ENCODE measurements around the gene NACC1.
A peak's percentile ranks its signal among the peaks of the same experiment; 100 is the strongest.

Gene NACC1

GRCh38 chr19:13100841-13101589 lies 17.0 kb upstream of the NACC1 start:
- no peak overlapping the region for H3K4me3 ChIP-seq (ENCODE audit: low read length in 2 of 2)
- no peak overlapping the region for H3K18ac ChIP-seq (ENCODE audit: low read length)
- no peak overlapping the region for H3K23ac ChIP-seq (ENCODE audit: low read depth, low read length, poor library complexity)
- no peak for DNase-seq (ENCODE audit: low spot score)
- peaks cover 3 to 8% of the 10 kb centered on the region in 2 donors for H3K36me3 ChIP-seq (replicated peaks in 1 of 2; ENCODE audit: control insufficient read depth in 2 of 2, insufficient read depth in 2 of 2, low read length in 2 of 2)
- no CpG with 5 or more reads among the region's 18 CpGs for WGBS, 2 donors (ENCODE audit: extremely low coverage in 2 of 2, insufficient read length in 2 of 2, insufficient replicate concordance in 1 of 2)
- peaks cover 8 to 9% of the 10 kb centered on the region in 2 donors for H3K9me3 ChIP-seq (replicated peaks in 1 of 2; ENCODE audit: control insufficient read depth in 2 of 2, insufficient read depth in 1 of 2, low read depth in 1 of 2, low read length in 2 of 2)
- no peak overlapping the region for H2AFZ ChIP-seq (ENCODE audit: low read length)
- peak overlapping the region; percentile 58 for H2BK12ac ChIP-seq (ENCODE audit: low read length)
- H3K9ac ChIP-seq (ENCODE audit: low read depth, low read length, poor library complexity): peak overlapping the region; percentile 50
- H3K4me2 ChIP-seq (ENCODE audit: insufficient read depth, low read length, poor library complexity, severe bottlenecking): no peak overlapping the region
- no peak overlapping the region for H4K91ac ChIP-seq (ENCODE audit: low read depth, low read length, poor library complexity)
- H3K4me1 ChIP-seq (ENCODE audit: control insufficient read depth in 2 of 2, insufficient read depth in 1 of 2, low read depth in 1 of 2, low read length in 2 of 2): peaks cover 4 to 12% of the 10 kb centered on the region in 2 donors
- no peak overlapping the region for H3K4ac ChIP-seq (ENCODE audit: low read length)
- no peak overlapping the region for H2BK5ac ChIP-seq (ENCODE audit: low read length)
- peak overlapping the region; percentile 71 for H2BK15ac ChIP-seq (ENCODE audit: low read length)
- H4K8ac ChIP-seq (ENCODE audit: low read depth, low read length): no peak overlapping the region
- H3K79me1 ChIP-seq (ENCODE audit: low read depth, low read length): no peaks in the 10 kb centered on the region
- H2AK5ac ChIP-seq (ENCODE audit: low read depth, low read length): peak overlapping the region; percentile 75
- H2BK120ac ChIP-seq (ENCODE audit: low read depth, low read length): peak overlapping the region; percentile 67
- peaks cover 25 to 60% (median 58%) of the 10 kb centered on the region in 3 experiments for H3K27me3 ChIP-seq (ENCODE audit: control insufficient read depth in 3 of 3, insufficient read depth in 3 of 3, low read depth in 1 of 3, low read length in 3 of 3)
- H3K14ac ChIP-seq (ENCODE audit: low read length): no peak overlapping the region
- no peak overlapping the region for H3K27ac ChIP-seq (replicated peaks; ENCODE audit: low read length)

- Histone ChIP-seq H2BK12ac (ENCODE audit: low read length) (no peak overlapping the region), H2AFZ (ENCODE audit: low read length) (peak overlapping the region; percentile 93), H2BK120ac (ENCODE audit: low read depth, low read length) (no peak overlapping the region), H4K91ac (ENCODE audit: low read depth, low read length, poor library complexity) (no peak overlapping the region), H3K14ac (ENCODE audit: low read length) (no peak overlapping the region), H2BK15ac (ENCODE audit: low read length) (peak overlapping the region; percentile 7), H3K36me3 (replicated peaks in 1 of 2; ENCODE audit: control insufficient read depth in 2 of 2, insufficient read depth in 2 of 2, low read length in 2 of 2) (peaks cover 3 to 8% of the 10 kb centered on the region in 2 donors), H3K4me2 (ENCODE audit: insufficient read depth, low read length, poor library complexity, severe bottlenecking) (no peak overlapping the region), H3K4me1 (ENCODE audit: control insufficient read depth in 2 of 2, insufficient read depth in 1 of 2, low read depth in 1 of 2, low read length in 2 of 2) (peaks cover 4 to 9% of the 10 kb centered on the region in 2 donors), H4K8ac (ENCODE audit: low read depth, low read length) (no peak overlapping the region), H3K4me3 (ENCODE audit: low read length in 2 of 2) (peak overlapping the region in 1 of 2 donors; percentile 51), H3K18ac (ENCODE audit: low read length) (no peak overlapping the region), H3K23ac (ENCODE audit: low read depth, low read length, poor library complexity) (no peak overlapping the region), H3K4ac (ENCODE audit: low read length) (no peak overlapping the region), H2AK5ac (ENCODE audit: low read depth, low read length) (no peak overlapping the region), H2BK5ac (ENCODE audit: low read length) (peak overlapping the region; percentile 58), H3K27ac (replicated peaks; ENCODE audit: low read length) (no peak overlapping the region), H3K9ac (ENCODE audit: low read depth, low read length, poor library complexity) (peak overlapping the region; percentile 1), H3K79me1 (ENCODE audit: low read depth, low read length) (no peaks in the 10 kb centered on the region), H3K27me3 (ENCODE audit: control insufficient read depth in 3 of 3, insufficient read depth in 3 of 3, low read depth in 1 of 3, low read length in 3 of 3) (peaks cover 25 to 55% (median 52%) of the 10 kb centered on the region in 3 experiments), H3K9me3 (replicated peaks in 1 of 2; ENCODE audit: control insufficient read depth in 2 of 2, insufficient read depth in 1 of 2, low read depth in 1 of 2, low read length in 2 of 2) (peaks cover 8 to 9% of the 10 kb centered on the region in 2 donors)
- DNase-seq (ENCODE audit: low spot score): no peak
- WGBS, 2 donors (ENCODE audit: extremely low coverage in 2 of 2, insufficient read length in 2 of 2, insufficient replicate concordance in 1 of 2): no CpG with 5 or more reads among the region's 7 CpGs
Observed at GRCh38 chr19:13101590-13102415, 16.3 kb upstream of the NACC1 start.

GRCh38 chr19:13102416-13102665 lies 15.7 kb upstream of the NACC1 start:
- H3K18ac ChIP-seq (ENCODE audit: low read length): peak overlapping the region; percentile 44
- peaks cover 25 to 50% (median 47%) of the 10 kb centered on the region in 3 experiments for H3K27me3 ChIP-seq (ENCODE audit: control insufficient read depth in 3 of 3, insufficient read depth in 3 of 3, low read depth in 1 of 3, low read length in 3 of 3)
- H2AK5ac ChIP-seq (ENCODE audit: low read depth, low read length): no peak overlapping the region
- H4K91ac ChIP-seq (ENCODE audit: low read depth, low read length, poor library complexity): no peak overlapping the region
- H3K27ac ChIP-seq (replicated peaks; ENCODE audit: low read length): no peak overlapping the region
- H3K79me1 ChIP-seq (ENCODE audit: low read depth, low read length): no peaks in the 10 kb centered on the region
- WGBS, 2 donors (ENCODE audit: extremely low coverage in 2 of 2, insufficient read length in 2 of 2, insufficient replicate concordance in 1 of 2): no CpG with 5 or more reads among the region's 7 CpGs
- H3K14ac ChIP-seq (ENCODE audit: low read length): no peak overlapping the region
- no peak overlapping the region for H2BK120ac ChIP-seq (ENCODE audit: low read depth, low read length)
- H3K23ac ChIP-seq (ENCODE audit: low read depth, low read length, poor library complexity): peak overlapping the region; percentile 8
- H3K4me3 ChIP-seq (ENCODE audit: low read length in 2 of 2): peak overlapping the region; percentile 51 to 70
- peak overlapping the region; percentile 93 for H2AFZ ChIP-seq (ENCODE audit: low read length)
- no peak overlapping the region for H3K4ac ChIP-seq (ENCODE audit: low read length)
- H3K4me2 ChIP-seq (ENCODE audit: insufficient read depth, low read length, poor library complexity, severe bottlenecking): peak overlapping the region; percentile 56
- peak overlapping the region; percentile 1 for H3K9ac ChIP-seq (ENCODE audit: low read depth, low read length, poor library complexity)
- H2BK5ac ChIP-seq (ENCODE audit: low read length): peak overlapping the region; percentile 58
- no peak overlapping the region for H2BK12ac ChIP-seq (ENCODE audit: low read length)
- peaks cover 4 to 9% of the 10 kb centered on the region in 2 donors for H3K36me3 ChIP-seq (replicated peaks in 1 of 2; ENCODE audit: control insufficient read depth in 2 of 2, insufficient read depth in 2 of 2, low read length in 2 of 2)
- no peak for DNase-seq (ENCODE audit: low spot score)
- peak overlapping the region; percentile 7 for H2BK15ac ChIP-seq (ENCODE audit: low read length)
- peaks cover 4 to 9% of the 10 kb centered on the region in 2 donors for H3K4me1 ChIP-seq (ENCODE audit: control insufficient read depth in 2 of 2, insufficient read depth in 1 of 2, low read depth in 1 of 2, low read length in 2 of 2)
- H3K9me3 ChIP-seq (replicated peaks in 1 of 2; ENCODE audit: control insufficient read depth in 2 of 2, insufficient read depth in 1 of 2, low read depth in 1 of 2, low read length in 2 of 2): peaks cover 8 to 9% of the 10 kb centered on the region in 2 donors
- H4K8ac ChIP-seq (ENCODE audit: low read depth, low read length): no peak overlapping the region

Measured in neuronal stem cell (in vitro differentiated cells).